HFFc6 (cell line): ENCODE data around the gene PPP1R7. TPM values are rescaled to one million over a fixed set of nuclear protein-coding genes. Genes with fewer than 3 reads are reported as not detected.

Experiments used
- DNase-seq: peaks from one replicate; pipeline ENCODE4 v3.0.0-alpha.2; 2018
- H3K27ac Mint-ChIP-seq: 2 replicates; pipeline ENCODE4 v1.8.0; 2020; ENCODE audit warnings: mild to moderate bottlenecking, mixed read lengths
- H3K27me3 Mint-ChIP-seq: 2 replicates; pipeline ENCODE4 v1.8.0; 2021; ENCODE audit warnings: mild to moderate bottlenecking, moderate library complexity, mixed read lengths; ENCODE audit not compliant: insufficient read depth
- H3K36me3 Mint-ChIP-seq: 2 replicates; pipeline ENCODE4 v1.8.0; 2021; ENCODE audit warnings: low read depth, mixed read lengths
- H3K4me1 Mint-ChIP-seq: 2 replicates; pipeline ENCODE4 v1.8.0; 2020; ENCODE audit warnings: low read depth, mixed read lengths
- H3K4me3 Mint-ChIP-seq: 2 replicates; pipeline ENCODE4 v1.8.0; 2020; ENCODE audit warnings: mild to moderate bottlenecking, moderate library complexity, mixed read lengths
- H3K9me3 Mint-ChIP-seq: 2 replicates; pipeline ENCODE4 v1.8.0; 2020; ENCODE audit warnings: mild to moderate bottlenecking, mixed read lengths
- CTCF ChIP-seq: fragments of 200-600 bp; sonication (generic); IDR thresholded peaks from 2 replicates; pipeline ENCODE4 v1.5.0; 2021; ENCODE audit warnings: antibody characterized with exemption, mild to moderate bottlenecking
- total RNA-seq, 6 experiments: library from RNA; stranded (reverse); fragmentation: NEBNext Ultra II Directional; extraction: Animal tissue kit (Norgen Biotek cat#: 25700); gene quantifications; 2 replicates in 1 of 6; 3 replicates in 5 of 6; pipeline ENCODE4 v1.2.3, GENCODE V29; 2021

The PPP1R7 gene
- total RNA-seq, 6 experiments from 2014 or later = 90.6 to 117 (median 103) TPM

DNA sequence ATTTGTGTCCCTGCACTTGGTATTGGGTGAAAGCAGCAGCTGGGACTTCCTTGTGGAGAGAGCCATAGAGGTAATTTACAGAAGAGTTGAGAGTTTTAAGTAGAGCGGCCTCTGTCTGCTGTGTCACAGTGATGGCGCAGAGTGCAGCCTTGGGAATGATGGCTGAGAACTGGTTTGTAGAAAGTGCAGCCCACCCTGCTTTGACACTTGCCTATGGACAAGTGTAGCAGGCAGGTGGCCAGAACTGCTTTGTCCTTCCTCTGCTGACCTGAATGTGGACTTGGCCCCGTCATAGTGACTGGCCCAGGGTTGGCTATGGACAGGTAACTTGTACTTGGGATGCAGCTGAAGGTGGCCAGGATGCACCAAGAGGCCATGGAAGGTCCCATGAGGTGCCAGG is 31.9 kb downstream of the PPP1R7 start:
- Mint-ChIP-seq H3K4me1 (no peaks in the 10 kb centered on the region), H3K27ac (no peak overlapping the region), H3K4me3 (no peak overlapping the region), H3K36me3 (peaks cover 16% of the 10 kb centered on the region), H3K27me3 (no peaks in the 10 kb centered on the region; the same call in 1 of the 2 replicates), H3K9me3 (no peaks in the 10 kb centered on the region)
- no peak for DNase-seq
- no peak for TF ChIP-seq CTCF

- no peaks in the 10 kb centered on the region for H3K4me1 Mint-ChIP-seq
- H3K27ac Mint-ChIP-seq = no peak overlapping the region
- H3K27me3 Mint-ChIP-seq = no peaks in the 10 kb centered on the region; the same call in 1 of the 2 replicates
- H3K9me3 Mint-ChIP-seq = no peaks in the 10 kb centered on the region
- peaks cover 16% of the 10 kb centered on the region for H3K36me3 Mint-ChIP-seq
- no peak for DNase-seq
- H3K4me3 Mint-ChIP-seq = no peak overlapping the region
- no peak for TF ChIP-seq CTCF
These were observed 32.4 kb downstream of the PPP1R7 start for GRCh38 chr2:241182531-241183133.

DNA sequence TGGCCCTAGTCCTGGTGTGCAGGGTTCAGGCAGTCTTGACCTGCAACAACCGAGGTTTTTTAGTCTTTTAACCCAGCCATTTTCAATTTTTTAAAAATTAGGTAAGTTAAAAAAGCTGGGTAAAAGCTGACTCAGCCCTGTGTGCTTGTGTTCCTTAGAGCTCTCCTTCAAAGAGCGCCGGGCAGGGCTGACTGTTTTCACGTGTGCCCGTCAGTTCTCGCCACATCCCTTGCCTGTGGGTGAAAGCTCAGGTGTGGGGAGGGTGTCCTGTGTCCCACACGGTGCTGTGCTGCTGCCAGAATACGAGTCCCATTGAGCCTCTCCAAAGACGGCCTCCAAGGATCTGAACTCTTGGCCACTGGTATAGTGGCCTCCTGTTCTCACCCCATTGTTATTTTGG is 33.0 kb downstream of the PPP1R7 start:
- H3K36me3 Mint-ChIP-seq = peaks cover 16% of the 10 kb centered on the region
- H3K27ac Mint-ChIP-seq = no peak overlapping the region
- TF ChIP-seq CTCF = no peak
- no peak overlapping the region for H3K4me3 Mint-ChIP-seq
- no peaks in the 10 kb centered on the region; the same call in 1 of the 2 replicates for H3K27me3 Mint-ChIP-seq
- no peaks in the 10 kb centered on the region for H3K9me3 Mint-ChIP-seq
- no peak for DNase-seq
- H3K4me1 Mint-ChIP-seq = no peaks in the 10 kb centered on the region

DNA sequence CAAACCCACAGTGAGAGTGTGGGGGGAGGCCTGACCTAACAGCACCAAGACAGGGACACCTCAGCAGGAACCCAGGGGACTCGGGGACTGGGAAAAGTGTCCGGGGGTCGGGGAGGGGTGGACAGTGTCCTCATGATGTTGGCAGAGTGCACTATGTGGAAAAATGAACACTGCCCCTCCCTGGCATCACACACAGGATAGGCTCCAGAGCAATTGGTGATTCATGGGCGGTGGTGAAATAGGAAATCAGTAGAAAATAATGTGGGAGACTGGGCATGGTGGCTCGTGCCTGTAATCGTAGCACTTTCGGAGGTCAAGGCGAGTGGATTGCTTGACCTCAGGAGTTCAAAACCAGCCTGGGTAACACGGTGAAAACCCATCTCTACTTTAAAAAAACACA is 34.6 kb downstream of the PPP1R7 start:
- H3K9me3 Mint-ChIP-seq = no peaks in the 10 kb centered on the region

DNA sequence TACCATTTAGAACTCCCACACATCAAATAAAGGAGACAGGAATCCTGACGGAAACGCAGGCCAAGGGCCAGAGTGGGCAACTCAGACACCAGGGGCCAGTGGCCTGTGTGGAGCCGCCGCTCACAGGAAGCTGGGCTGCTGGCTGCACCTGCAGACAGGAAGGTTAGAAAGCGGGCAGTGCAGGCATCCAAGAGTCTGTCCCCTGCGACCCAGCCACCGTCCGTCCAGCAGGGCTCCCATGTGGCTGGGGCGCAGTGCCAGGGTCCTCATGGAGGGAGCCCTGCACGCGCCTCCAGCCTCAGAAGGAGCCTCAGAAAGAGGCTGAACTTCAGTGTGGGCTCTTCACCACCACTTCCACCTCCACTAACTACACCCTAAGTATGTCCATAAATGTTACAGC is 35.7 kb downstream of the PPP1R7 start:
- Mint-ChIP-seq H3K9me3 (no peaks in the 10 kb centered on the region), H3K27ac (no peak overlapping the region), H3K4me3 (no peak overlapping the region), H3K36me3 (no peaks in the 10 kb centered on the region), H3K27me3 (no peaks in the 10 kb centered on the region; the same call in 1 of the 2 replicates), H3K4me1 (no peaks in the 10 kb centered on the region)
- TF ChIP-seq CTCF = no peak
- DNase-seq = no peak

More for the DNA sequence above, 34.6 kb downstream of the PPP1R7 start:
- no peaks in the 10 kb centered on the region for H3K4me1 Mint-ChIP-seq
- no peak for TF ChIP-seq CTCF
- peaks cover 3% of the 10 kb centered on the region; the same call in 1 of the 2 replicates for H3K36me3 Mint-ChIP-seq
- H3K4me3 Mint-ChIP-seq = no peak overlapping the region
- DNase-seq = no peak
- no peaks in the 10 kb centered on the region; the same call in 1 of the 2 replicates for H3K27me3 Mint-ChIP-seq
- H3K27ac Mint-ChIP-seq = no peak overlapping the region
